GM12878 (cell line): ENCODE measurements around the gene PRPF18.

Source experiments
- BRCA1 ChIP-seq: IDR thresholded peaks from 2 replicates; pipeline ENCODE4 v1.6.1; 2011; ENCODE audit warnings: low read depth, low read length, improper control_type of control experiment
- CREB1 ChIP-seq: IDR thresholded peaks from 2 replicates; pipeline ENCODE4 v1.6.1; 2012; ENCODE audit warnings: low read depth, mild to moderate bottlenecking, inconsistent platforms
- EP300 ChIP-seq, 2 experiments: fragments of 150-350 bp in 1 of 2; IDR thresholded peaks; 2 replicates each; pipeline ENCODE4 v1.6.1; 2011 to 2012; ENCODE audit warnings: low read depth in 2 of 2, low read length in 2 of 2, borderline replicate concordance in 1 of 2, improper control_type of control experiment in 1 of 2, inconsistent platforms in 1 of 2; ENCODE audit not compliant: control insufficient read depth in 1 of 2
- RCOR1 ChIP-seq: conservative IDR thresholded peaks from 2 replicates; pipeline ENCODE4 v1.6.1; 2012; ENCODE audit warnings: low read depth, low read length, improper control_type of control experiment
- RELA ChIP-seq: fragments of 450-650 bp; IDR thresholded peaks from 2 replicates; pipeline ENCODE4 v1.8.0; 2014; ENCODE audit warnings: borderline replicate concordance; ENCODE audit not compliant: partially characterized antibody
- SPI1 ChIP-seq: IDR thresholded peaks from 2 replicates; pipeline ENCODE4 v1.6.1; 2011; ENCODE audit warnings: low read depth, mild to moderate bottlenecking, low read length, moderate library complexity, borderline replicate concordance; ENCODE audit not compliant: insufficient read depth
- ZNF274 ChIP-seq: IDR thresholded peaks from one replicate; pipeline ENCODE4 v1.8.0; 2011; ENCODE audit not compliant: insufficient read length, insufficient read depth
- TF ChIP-seq, protein P1 (sequence below), 3 experiments: IDR thresholded peaks in 2 of 3; conservative IDR thresholded peaks in 1 of 3; 2 replicates each; pipeline ENCODE4 v1.5.1; 2011; ENCODE audit warnings: low read depth in 3 of 3, low read length in 3 of 3, mild to moderate bottlenecking in 3 of 3, control low read depth in 2 of 3, moderate library complexity in 2 of 3, inconsistent platforms in 1 of 3, mixed read lengths in 1 of 3; ENCODE audit not compliant: control insufficient read depth in 2 of 3, insufficient read depth in 1 of 3; ENCODE audit errors: extremely low read depth in 1 of 3

DNA sequence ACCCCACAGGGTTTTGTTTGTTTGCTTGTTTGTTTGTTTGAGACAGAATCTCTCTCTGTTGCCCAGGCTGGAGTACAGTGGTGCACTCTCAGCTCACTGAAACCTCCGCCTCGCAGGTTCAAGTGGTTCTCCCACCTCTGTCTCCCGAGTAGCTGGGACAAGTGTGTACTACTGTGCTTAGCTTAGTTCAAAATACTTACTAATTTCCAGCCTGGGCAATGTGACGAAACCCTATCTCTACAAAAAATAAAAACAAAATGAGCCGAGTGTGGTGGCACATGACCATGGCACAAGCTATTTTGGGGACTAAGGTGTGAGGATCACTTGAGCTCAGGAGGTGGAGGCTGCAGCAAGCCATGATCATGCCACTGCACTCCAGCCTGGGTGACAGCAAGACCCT, 15.2 kb upstream of the PRPF18 start:
- TF ChIP-seq RCOR1 (no peak), CREB1 (no peak), BRCA1 (no peak), ZNF274 (no peak), SPI1 (no peak), EP300 (IDR thresholded peaks at IDR 0.05; ENCODE audit: borderline replicate concordance in 1 of 2, control insufficient read depth in 1 of 2, low read depth in 2 of 2, low read length in 2 of 2) (no peak), RELA (no peak)
- TF ChIP-seq, protein P1, sequence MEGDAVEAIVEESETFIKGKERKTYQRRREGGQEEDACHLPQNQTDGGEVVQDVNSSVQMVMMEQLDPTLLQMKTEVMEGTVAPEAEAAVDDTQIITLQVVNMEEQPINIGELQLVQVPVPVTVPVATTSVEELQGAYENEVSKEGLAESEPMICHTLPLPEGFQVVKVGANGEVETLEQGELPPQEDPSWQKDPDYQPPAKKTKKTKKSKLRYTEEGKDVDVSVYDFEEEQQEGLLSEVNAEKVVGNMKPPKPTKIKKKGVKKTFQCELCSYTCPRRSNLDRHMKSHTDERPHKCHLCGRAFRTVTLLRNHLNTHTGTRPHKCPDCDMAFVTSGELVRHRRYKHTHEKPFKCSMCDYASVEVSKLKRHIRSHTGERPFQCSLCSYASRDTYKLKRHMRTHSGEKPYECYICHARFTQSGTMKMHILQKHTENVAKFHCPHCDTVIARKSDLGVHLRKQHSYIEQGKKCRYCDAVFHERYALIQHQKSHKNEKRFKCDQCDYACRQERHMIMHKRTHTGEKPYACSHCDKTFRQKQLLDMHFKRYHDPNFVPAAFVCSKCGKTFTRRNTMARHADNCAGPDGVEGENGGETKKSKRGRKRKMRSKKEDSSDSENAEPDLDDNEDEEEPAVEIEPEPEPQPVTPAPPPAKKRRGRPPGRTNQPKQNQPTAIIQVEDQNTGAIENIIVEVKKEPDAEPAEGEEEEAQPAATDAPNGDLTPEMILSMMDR (IDR thresholded peaks at IDR 0.05 in 2 of 3, conservative IDR thresholded peaks at IDR 0.05 in 1 of 3; ENCODE audit: control insufficient read depth in 2 of 3, extremely low read depth in 1 of 3, insufficient read depth in 1 of 3, low read depth in 3 of 3, low read length in 3 of 3), result no peak
